Measurements from ENCODE around the gene PML.

The PML gene

DNA sequence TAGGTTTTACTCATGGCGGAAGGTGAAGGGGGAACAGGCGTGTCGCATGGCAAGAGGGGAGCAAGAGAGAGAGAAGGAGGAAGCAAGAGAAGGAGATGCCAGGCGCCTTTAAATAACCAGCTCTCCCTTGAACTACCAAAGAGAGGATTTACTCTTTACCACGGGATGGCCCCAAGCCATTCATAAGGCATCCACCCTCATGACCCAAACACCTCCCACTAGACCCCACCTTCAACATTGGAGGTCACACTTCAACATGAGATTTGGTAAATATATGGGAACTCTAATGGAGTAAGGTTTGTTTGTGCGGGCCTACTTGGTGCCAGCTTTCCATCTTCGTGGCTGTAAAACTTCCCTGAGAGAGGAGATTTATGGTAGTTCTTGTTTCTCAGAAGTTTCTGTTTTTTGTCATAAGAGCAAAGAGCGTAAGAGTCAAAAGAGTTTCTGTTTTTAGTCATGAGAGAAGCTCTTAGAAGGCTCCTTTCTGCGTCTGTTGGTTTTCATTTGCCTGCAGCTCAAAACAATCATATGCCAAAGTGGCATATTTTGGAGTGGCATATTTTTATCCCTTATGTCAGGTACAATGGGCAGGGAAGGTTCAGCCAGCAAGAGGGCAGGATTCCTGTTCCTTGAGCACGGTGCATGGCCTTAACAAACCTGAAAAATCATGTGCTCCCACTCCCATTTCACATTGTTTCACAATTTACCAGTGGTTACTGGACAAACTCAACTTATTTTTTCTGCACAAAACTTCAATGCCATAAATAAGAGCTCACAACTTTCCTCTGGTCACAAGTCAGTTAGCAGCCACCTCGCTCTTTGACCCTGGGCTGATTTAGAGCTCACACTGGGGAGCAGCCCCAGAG, 12.5 kb downstream of the PML start:
- DNase-seq (ENCODE audit: low read depth in 4 of 4, low spot score in 1 of 4) = no peak

GRCh38 chr15:74007820-74008371, 13.4 kb downstream of the PML start:
- DNase-seq (ENCODE audit: low read depth in 4 of 4, low spot score in 1 of 4) = no peak

DNA sequence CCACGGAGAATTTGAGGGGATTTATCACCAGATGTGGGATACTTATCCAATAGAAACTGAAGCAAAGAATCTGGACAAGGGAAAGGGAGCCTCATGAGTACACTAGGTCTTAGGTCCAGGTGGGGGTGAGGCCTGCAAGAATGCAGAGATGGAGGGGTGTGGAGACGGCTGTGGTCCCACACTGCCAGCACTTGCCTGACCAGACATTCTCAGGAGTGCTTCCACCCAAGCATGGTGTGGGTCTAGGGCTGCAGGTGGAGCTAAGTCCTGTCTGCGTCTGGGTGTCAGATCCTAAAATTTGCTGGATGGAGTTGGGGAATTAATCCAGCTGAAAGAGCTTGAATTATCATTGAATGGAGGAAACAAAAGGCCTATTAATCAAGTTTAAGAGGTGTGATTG, 14.4 kb downstream of the PML start:
- no peak for DNase-seq (ENCODE audit: low read depth in 4 of 4, low spot score in 1 of 4)

GRCh38 chr15:74010929-74011540, 16.5 kb downstream of the PML start:
- DNase-seq (ENCODE audit: low read depth in 4 of 4, low spot score in 1 of 4) = no peak

DNA sequence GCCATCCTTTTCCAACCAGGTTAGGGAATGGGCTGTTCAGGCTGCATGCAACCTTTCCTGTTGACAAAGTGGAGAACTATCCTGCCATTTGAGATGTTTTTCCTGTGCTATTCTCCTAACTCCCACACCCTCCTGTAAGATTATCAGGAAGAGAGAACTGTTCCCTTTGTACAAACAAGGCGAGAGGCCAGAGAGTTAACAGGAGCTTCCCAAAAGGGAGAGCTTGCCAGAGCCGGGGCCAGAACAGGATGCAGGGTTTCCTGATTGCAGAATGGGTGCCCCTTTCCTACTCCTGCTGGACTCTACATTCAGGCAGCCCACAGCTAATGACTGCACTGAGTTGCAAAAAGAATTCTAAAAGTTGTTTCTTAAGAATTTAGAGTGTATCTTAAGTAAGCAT, 17.1 kb downstream of the PML start:
- DNase-seq (ENCODE audit: low read depth in 4 of 4, low spot score in 1 of 4) = no peak

DNA sequence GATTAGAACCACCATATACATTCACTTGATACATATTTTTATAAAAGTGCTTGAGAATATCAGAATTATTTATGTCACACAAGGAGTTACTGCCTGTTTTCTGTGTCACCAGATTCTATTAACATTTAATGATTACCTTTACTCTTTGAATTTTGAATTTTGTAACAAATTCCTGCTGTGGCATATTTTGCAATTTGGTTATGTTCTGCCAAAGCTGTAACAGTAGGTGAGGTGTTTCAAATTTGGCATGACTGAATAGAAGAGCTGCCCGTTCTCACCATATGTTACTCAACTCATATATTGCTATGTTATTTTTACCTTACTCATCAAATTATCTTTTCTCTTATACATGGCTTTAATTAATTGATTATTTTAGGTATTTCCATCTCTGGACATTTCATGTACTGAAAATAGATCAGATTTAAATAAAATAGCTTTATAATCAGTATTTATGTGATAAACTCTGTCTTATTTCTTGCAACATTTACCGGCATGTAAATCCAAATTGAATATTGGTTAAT, 18.9 kb downstream of the PML start:
- no peak for DNase-seq (ENCODE audit: low read depth in 4 of 4, low spot score in 1 of 4)

DNA sequence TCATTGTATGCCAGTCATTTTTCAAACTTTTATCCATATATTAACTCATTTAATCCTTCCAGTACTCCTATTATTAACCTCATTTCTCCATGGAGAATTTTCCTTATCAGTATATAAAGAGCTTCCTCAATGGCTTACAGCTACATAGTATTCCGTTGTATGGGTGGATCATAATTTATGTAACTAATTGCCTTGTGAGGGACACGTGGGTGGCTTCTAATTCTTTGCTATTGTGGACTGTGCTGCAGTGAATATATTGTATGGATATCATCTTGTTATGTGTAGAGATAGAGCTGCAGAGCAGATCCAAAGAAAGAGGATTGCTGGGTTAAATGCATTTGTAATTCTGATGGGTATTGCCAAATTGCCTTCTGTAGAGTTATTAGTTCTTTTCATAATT, 25.2 kb downstream of the PML start:
- no peak for DNase-seq (ENCODE audit: low read depth in 4 of 4, low spot score in 1 of 4)

GRCh38 chr15:74022706-74023470, 28.4 kb downstream of the PML start:
- no peak for DNase-seq (ENCODE audit: low read depth in 4 of 4, low spot score in 1 of 4)

GRCh38 chr15:74024687-74025086, 30.2 kb downstream of the PML start:
- no peak for DNase-seq (ENCODE audit: low read depth in 4 of 4, low spot score in 1 of 4)

DNA sequence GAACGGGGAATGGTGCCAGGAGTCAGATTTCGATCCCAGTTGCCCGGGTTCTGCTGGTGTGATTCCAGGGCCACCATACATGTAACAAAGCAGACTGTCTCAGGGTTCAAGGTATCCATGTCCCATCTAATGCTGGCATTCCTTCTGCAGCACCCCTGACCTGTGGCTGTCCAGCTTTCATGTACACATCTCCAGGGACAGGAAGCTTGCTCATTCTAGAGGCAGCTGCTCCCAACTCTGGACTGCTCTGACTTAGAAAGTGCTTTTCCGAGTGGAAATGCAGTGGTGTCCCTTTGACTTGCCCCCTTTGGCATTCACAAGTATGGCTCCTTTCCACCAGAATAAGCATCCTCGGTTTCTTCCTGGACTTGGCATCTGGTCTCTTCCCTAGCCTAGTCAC, 30.9 kb downstream of the PML start:
- no peak for DNase-seq (ENCODE audit: low read depth in 4 of 4, low spot score in 1 of 4)

DNA sequence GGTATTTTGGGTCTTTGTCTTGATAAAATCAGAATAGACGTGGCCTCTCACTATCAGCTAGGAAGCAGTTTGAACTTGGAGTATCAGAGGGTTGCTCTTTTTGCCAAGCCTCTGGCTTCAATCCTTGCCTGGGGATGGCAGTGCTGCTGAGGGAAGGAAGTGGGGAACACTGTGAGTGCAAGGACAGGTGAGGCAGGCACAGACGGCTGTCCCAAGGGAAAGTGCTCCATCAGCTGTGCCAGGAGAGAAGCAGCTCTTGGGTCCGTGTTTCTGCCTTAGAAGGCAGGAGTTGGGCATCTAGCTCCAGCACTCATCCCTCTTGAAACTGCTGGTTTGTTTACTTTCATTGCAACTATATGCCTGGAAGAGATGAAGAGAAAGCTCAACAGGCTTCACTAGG, 33.2 kb downstream of the PML start:
- no peak for DNase-seq (ENCODE audit: low read depth in 4 of 4, low spot score in 1 of 4)

DNA sequence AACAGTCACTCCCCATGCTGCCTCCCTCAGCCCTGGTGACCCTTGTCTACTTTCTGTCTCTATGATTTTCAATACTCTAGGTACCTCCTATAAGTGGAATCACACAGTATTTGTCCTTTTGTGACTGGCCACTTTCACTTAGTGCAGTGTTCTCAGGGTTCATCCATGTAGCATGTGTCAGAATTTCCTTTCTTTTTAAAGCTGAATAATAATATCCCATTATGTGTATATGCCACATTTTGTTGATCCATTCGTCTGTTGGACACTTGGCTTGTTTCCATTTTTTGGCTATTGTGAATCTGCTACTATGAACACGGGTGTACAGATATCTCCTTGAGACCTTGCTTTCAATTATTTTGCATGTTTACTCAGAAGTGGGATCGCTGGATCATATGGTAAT, 34.1 kb downstream of the PML start:
- DNase-seq (ENCODE audit: low read depth in 4 of 4, low spot score in 1 of 4) = no peak

GRCh38 chr15:74032046-74032445, 37.5 kb downstream of the PML start:
- DNase-seq (ENCODE audit: low read depth in 4 of 4, low spot score in 1 of 4) = no peak

DNA sequence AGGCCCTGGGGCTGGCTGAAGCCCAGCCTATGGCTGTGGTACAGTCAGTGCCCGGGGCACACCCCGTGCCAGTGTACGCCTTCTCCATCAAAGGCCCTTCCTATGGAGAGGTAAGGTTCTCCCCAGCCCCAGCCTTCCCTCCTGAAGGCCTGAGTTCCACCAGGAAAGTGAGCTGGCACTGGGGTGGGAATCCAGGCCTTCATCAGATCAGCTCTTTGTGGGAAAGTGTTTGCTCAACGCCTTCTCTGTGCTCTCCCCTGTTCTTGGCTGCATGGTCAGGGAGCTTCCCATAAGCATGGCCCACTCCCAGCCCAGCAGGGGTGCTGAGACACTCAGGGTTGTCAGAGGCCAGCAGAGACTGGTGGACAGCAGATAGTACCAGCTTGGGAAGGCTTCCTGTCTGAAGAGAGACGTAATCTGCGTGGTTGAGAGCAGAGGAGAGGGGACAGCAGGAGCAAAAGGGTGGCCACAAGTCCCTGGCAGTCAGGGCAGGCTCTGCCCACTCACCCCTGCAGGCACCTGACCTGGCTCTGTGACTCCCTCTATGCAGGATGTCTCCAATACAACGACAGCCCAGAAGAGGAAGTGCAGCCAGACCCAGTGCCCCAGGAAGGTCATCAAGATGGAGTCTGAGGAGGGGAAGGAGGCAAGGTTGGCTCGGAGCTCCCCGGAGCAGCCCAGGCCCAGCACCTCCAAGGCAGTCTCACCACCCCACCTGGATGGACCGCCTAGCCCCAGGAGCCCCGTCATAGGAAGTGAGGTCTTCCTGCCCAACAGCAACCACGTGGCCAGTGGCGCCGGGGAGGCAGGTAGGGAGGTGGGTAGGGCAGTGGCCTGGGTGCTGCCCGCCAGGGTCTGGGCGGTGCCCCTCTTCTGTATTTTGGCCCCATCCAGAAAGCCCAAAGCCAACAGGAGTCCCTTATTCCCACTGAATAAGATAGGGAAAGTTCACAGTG, 38.4 kb downstream of the PML start:
- no peak for DNase-seq (ENCODE audit: low read depth in 4 of 4, low spot score in 1 of 4)

DNA sequence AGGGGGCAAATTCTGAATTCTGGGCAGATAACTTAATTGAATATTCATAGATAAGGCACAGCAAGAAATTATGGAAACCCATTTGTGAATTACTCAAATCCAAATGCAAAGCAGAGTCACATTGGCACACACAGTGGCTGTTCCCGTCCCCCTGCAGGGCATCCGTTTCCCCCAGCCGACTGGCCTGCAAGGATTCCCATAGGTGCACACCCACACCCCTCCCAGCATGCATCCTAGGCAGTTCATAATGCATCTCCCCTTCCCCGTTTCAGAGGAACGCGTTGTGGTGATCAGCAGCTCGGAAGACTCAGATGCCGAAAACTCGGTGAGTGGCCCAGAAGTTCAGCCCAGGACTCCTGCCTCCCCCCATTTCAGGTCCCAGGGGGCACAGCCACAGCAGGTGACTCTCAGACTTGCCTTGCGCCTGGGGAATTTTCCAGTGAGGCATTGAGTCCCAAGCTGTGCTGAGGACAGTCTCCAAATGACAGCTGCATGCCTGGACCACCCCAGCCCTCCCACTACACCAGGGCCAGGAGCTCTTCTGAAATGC, 39.8 kb downstream of the PML start:
- DNase-seq (ENCODE audit: low read depth in 4 of 4, low spot score in 1 of 4) = no peak

DNA sequence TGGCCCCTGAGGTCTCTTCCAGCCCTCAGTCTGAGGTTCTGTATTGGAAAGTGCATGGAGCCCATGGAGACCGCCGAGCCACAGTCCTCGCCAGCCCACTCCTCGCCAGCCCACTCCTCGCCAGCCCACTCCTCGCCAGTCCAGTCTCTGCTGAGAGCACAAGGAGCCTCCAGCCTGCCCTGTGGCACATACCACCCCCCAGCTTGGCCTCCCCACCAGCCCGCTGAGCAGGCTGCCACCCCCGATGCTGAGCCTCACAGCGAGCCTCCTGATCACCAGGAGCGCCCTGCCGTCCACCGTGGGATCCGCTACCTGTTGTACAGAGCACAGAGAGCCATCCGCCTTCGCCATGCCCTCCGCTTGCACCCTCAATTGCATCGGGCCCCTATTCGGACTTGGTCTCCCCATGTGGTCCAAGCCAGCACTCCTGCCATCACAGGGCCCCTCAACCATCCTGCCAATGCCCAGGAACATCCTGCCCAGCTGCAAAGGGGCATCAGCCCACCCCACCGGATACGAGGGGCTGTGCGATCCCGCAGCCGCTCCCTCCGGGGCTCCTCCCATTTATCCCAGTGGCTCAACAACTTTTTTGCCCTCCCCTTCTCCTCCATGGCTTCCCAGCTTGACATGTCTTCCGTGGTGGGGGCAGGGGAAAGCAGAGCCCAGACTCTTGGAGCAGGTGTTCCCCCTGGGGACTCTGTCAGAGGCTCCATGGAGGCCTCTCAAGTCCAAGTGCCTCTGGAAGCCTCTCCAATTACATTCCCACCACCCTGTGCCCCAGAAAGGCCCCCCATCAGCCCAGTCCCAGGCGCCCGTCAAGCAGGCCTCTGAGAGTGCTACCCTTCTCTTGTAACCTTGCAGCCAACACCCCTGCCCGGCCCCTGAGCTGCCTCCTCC, 40.9 kb downstream of the PML start:
- DNase-seq (ENCODE audit: low read depth in 4 of 4, low spot score in 1 of 4) = no peak

GRCh38 chr15:74036271-74037170, 42.0 kb downstream of the PML start:
- DNase-seq (ENCODE audit: low read depth in 4 of 4, low spot score in 1 of 4) = no peak

Measured in stimulated activated CD4-positive, alpha-beta T cell treated with anti-CD3 and anti-CD28 coated beads, Interleukin-1b, Interleukin-23, amount 100 ng/mL, for 24 hours (primary cell).